ENCODE measurements around the gene CCL11.

The CCL11 gene

GRCh38 chr17:34249478-34249877 lies 36.1 kb upstream of the CCL11 start:
- Histone ChIP-seq H3K9ac (ENCODE audit: low read depth, low read length) (peak overlapping the region; percentile 35), H3K4me1 (ENCODE audit: control insufficient read depth, insufficient read depth, low read length) (peaks cover 33% of the 10 kb centered on the region), H3K4me2 (ENCODE audit: low read length) (no peak overlapping the region), H3K27me3 (ENCODE audit: control insufficient read depth, insufficient read depth, low read length) (no peaks in the 10 kb centered on the region), H3K36me3 (ENCODE audit: insufficient read depth, low read length) (no peaks in the 10 kb centered on the region), H3K4me3 (ENCODE audit: low read length) (no peak overlapping the region), H3K9me3 (replicated peaks; ENCODE audit: low read length) (no peaks in the 10 kb centered on the region)

GRCh38 chr17:34251186-34251585 lies 34.4 kb upstream of the CCL11 start:
- H3K4me1 ChIP-seq (ENCODE audit: control insufficient read depth, insufficient read depth, low read length) = peaks cover 33% of the 10 kb centered on the region
- no peak overlapping the region for H3K9ac ChIP-seq (ENCODE audit: low read depth, low read length)

GRCh38 chr17:34252095-34252443 lies 33.5 kb upstream of the CCL11 start:
- H3K4me3 ChIP-seq (ENCODE audit: low read length) = no peak overlapping the region
- peak overlapping the region; percentile 23 for H3K4me2 ChIP-seq (ENCODE audit: low read length)
- H3K4me1 ChIP-seq (ENCODE audit: control insufficient read depth, insufficient read depth, low read length) = peaks cover 33% of the 10 kb centered on the region
- no peak overlapping the region for H3K9ac ChIP-seq (ENCODE audit: low read depth, low read length)
- no peaks in the 10 kb centered on the region for H3K27me3 ChIP-seq (ENCODE audit: control insufficient read depth, insufficient read depth, low read length)
- H3K36me3 ChIP-seq (ENCODE audit: insufficient read depth, low read length) = no peaks in the 10 kb centered on the region
- no peaks in the 10 kb centered on the region for H3K9me3 ChIP-seq (replicated peaks; ENCODE audit: low read length)

More at GRCh38 chr17:34251186-34251585, 34.4 kb upstream of the CCL11 start:
- no peak overlapping the region for H3K4me2 ChIP-seq (ENCODE audit: low read length)
- no peak overlapping the region for H3K4me3 ChIP-seq (ENCODE audit: low read length)
- no peaks in the 10 kb centered on the region for H3K9me3 ChIP-seq (replicated peaks; ENCODE audit: low read length)
- no peaks in the 10 kb centered on the region for H3K36me3 ChIP-seq (ENCODE audit: insufficient read depth, low read length)
- H3K27me3 ChIP-seq (ENCODE audit: control insufficient read depth, insufficient read depth, low read length) = no peaks in the 10 kb centered on the region

GRCh38 chr17:34252444-34253138 lies 33.0 kb upstream of the CCL11 start:
- Histone ChIP-seq H3K4me2 (ENCODE audit: low read length) (peak overlapping the region; percentile 23), H3K4me1 (ENCODE audit: control insufficient read depth, insufficient read depth, low read length) (peaks cover 33% of the 10 kb centered on the region), H3K4me3 (ENCODE audit: low read length) (no peak overlapping the region), H3K9ac (ENCODE audit: low read depth, low read length) (peak overlapping the region; percentile 18), H3K36me3 (ENCODE audit: insufficient read depth, low read length) (no peaks in the 10 kb centered on the region), H3K27me3 (ENCODE audit: control insufficient read depth, insufficient read depth, low read length) (no peaks in the 10 kb centered on the region), H3K9me3 (replicated peaks; ENCODE audit: low read length) (no peaks in the 10 kb centered on the region)

GRCh38 chr17:34253139-34253525 lies 32.4 kb upstream of the CCL11 start:
- Histone ChIP-seq H3K27me3 (ENCODE audit: control insufficient read depth, insufficient read depth, low read length) (no peaks in the 10 kb centered on the region), H3K4me3 (ENCODE audit: low read length) (no peak overlapping the region), H3K4me1 (ENCODE audit: control insufficient read depth, insufficient read depth, low read length) (peaks cover 32% of the 10 kb centered on the region), H3K4me2 (ENCODE audit: low read length) (no peak overlapping the region), H3K9ac (ENCODE audit: low read depth, low read length) (peak overlapping the region; percentile 18), H3K36me3 (ENCODE audit: insufficient read depth, low read length) (no peaks in the 10 kb centered on the region), H3K9me3 (replicated peaks; ENCODE audit: low read length) (no peaks in the 10 kb centered on the region)

- H3K36me3 ChIP-seq (ENCODE audit: insufficient read depth, low read length) = no peaks in the 10 kb centered on the region
- no peaks in the 10 kb centered on the region for H3K9me3 ChIP-seq (replicated peaks; ENCODE audit: low read length)
- peaks cover 26% of the 10 kb centered on the region for H3K4me1 ChIP-seq (ENCODE audit: control insufficient read depth, insufficient read depth, low read length)
- H3K27me3 ChIP-seq (ENCODE audit: control insufficient read depth, insufficient read depth, low read length) = no peaks in the 10 kb centered on the region
- H3K9ac ChIP-seq (ENCODE audit: low read depth, low read length) = no peak overlapping the region
- H3K4me3 ChIP-seq (ENCODE audit: low read length) = no peak overlapping the region
- no peak overlapping the region for H3K4me2 ChIP-seq (ENCODE audit: low read length)
Observed at GRCh38 chr17:34254146-34254545, 31.4 kb upstream of the CCL11 start.

GRCh38 chr17:34254651-34255380 lies 30.7 kb upstream of the CCL11 start, which contains the start of gene CCL2:
Gene CCL2, plus strand, starts transcription at chr17:34255285. Its CDS starts 65 bp downstream, at chr17:34255350.
- H3K27me3 ChIP-seq (ENCODE audit: control insufficient read depth, insufficient read depth, low read length) = no peaks in the 10 kb centered on the region
- no peaks in the 10 kb centered on the region for H3K36me3 ChIP-seq (ENCODE audit: insufficient read depth, low read length)
- peak within 1 kb of the TSS; percentile 29 for H3K9ac ChIP-seq (ENCODE audit: low read depth, low read length)
- H3K4me2 ChIP-seq (ENCODE audit: low read length) = peak within 1 kb of the TSS; percentile 57
- peak within 1 kb of the TSS; percentile 29 for H3K4me3 ChIP-seq (ENCODE audit: low read length)
- peaks cover 23% of the 10 kb centered on the region for H3K4me1 ChIP-seq (ENCODE audit: control insufficient read depth, insufficient read depth, low read length)
- no peaks in the 10 kb centered on the region for H3K9me3 ChIP-seq (replicated peaks; ENCODE audit: low read length)

- Histone ChIP-seq H3K9ac (ENCODE audit: low read depth, low read length) (no peak overlapping the region), H3K9me3 (replicated peaks; ENCODE audit: low read length) (no peaks in the 10 kb centered on the region), H3K36me3 (ENCODE audit: insufficient read depth, low read length) (no peaks in the 10 kb centered on the region), H3K4me2 (ENCODE audit: low read length) (no peak overlapping the region), H3K27me3 (ENCODE audit: control insufficient read depth, insufficient read depth, low read length) (no peaks in the 10 kb centered on the region), H3K4me1 (ENCODE audit: control insufficient read depth, insufficient read depth, low read length) (peaks cover 23% of the 10 kb centered on the region), H3K4me3 (ENCODE audit: low read length) (no peak overlapping the region)
Observed at GRCh38 chr17:34255381-34255732, 30.2 kb upstream of the CCL11 start.

- H3K36me3 ChIP-seq (ENCODE audit: insufficient read depth, low read length) = no peaks in the 10 kb centered on the region
- H3K27me3 ChIP-seq (ENCODE audit: control insufficient read depth, insufficient read depth, low read length) = no peaks in the 10 kb centered on the region
- H3K4me3 ChIP-seq (ENCODE audit: low read length) = no peak overlapping the region
- peaks cover 23% of the 10 kb centered on the region for H3K4me1 ChIP-seq (ENCODE audit: control insufficient read depth, insufficient read depth, low read length)
- H3K4me2 ChIP-seq (ENCODE audit: low read length) = no peak overlapping the region
- no peaks in the 10 kb centered on the region for H3K9me3 ChIP-seq (replicated peaks; ENCODE audit: low read length)
- no peak overlapping the region for H3K9ac ChIP-seq (ENCODE audit: low read depth, low read length)
Observed at GRCh38 chr17:34255841-34256240, 29.7 kb upstream of the CCL11 start.

GRCh38 chr17:34257299-34257985 lies 28.1 kb upstream of the CCL11 start:
- H3K9me3 ChIP-seq (replicated peaks; ENCODE audit: low read length) = no peaks in the 10 kb centered on the region
- H3K36me3 ChIP-seq (ENCODE audit: insufficient read depth, low read length) = no peaks in the 10 kb centered on the region
- H3K4me1 ChIP-seq (ENCODE audit: control insufficient read depth, insufficient read depth, low read length) = peaks cover 14% of the 10 kb centered on the region
- H3K9ac ChIP-seq (ENCODE audit: low read depth, low read length) = no peak overlapping the region
- H3K4me2 ChIP-seq (ENCODE audit: low read length) = no peak overlapping the region
- H3K4me3 ChIP-seq (ENCODE audit: low read length) = no peak overlapping the region
- no peaks in the 10 kb centered on the region for H3K27me3 ChIP-seq (ENCODE audit: control insufficient read depth, insufficient read depth, low read length)

GRCh38 chr17:34257986-34258326 lies 27.6 kb upstream of the CCL11 start:
- Histone ChIP-seq H3K9me3 (replicated peaks; ENCODE audit: low read length) (no peaks in the 10 kb centered on the region), H3K4me1 (ENCODE audit: control insufficient read depth, insufficient read depth, low read length) (peaks cover 10% of the 10 kb centered on the region), H3K9ac (ENCODE audit: low read depth, low read length) (no peak overlapping the region), H3K4me3 (ENCODE audit: low read length) (no peak overlapping the region), H3K36me3 (ENCODE audit: insufficient read depth, low read length) (no peaks in the 10 kb centered on the region), H3K27me3 (ENCODE audit: control insufficient read depth, insufficient read depth, low read length) (no peaks in the 10 kb centered on the region), H3K4me2 (ENCODE audit: low read length) (no peak overlapping the region)

Measured in skeletal muscle satellite cell (primary cell).